NCI-H226 (cell line): ENCODE measurements around the gene KRTAP5-9.
A peak's percentile ranks its signal among the peaks of the same experiment; 100 is the strongest.
"Not testable (repeated sequence)": the region's sequence is repeated elsewhere in the genome, so short reads cannot be mapped to it uniquely, and the experiment has no call there.

Experiments used
- DNase-seq: peaks from one replicate; pipeline ENCODE4 v3.0.0-alpha.2; 2015

The KRTAP5-9 gene

GRCh38 chr11:71588314-71588713, 40.1 kb downstream of the KRTAP5-9 start:
- DNase-seq = not testable (repeated sequence)

- DNase-seq = peak; percentile 11
Measured at GRCh38 chr11:71588822-71589545, 40.8 kb downstream of the KRTAP5-9 start.

- DNase-seq = not testable (repeated sequence)
Measured at GRCh38 chr11:71589546-71589920, 41.3 kb downstream of the KRTAP5-9 start.
